Glutamatergic neuron (in vitro differentiated cells): ENCODE data around the gene ZNF618. TPM values are rescaled to one million over a fixed set of nuclear protein-coding genes. Genes with fewer than 3 reads are reported as not detected.
"Not testable (repeated sequence)": the region's sequence is repeated elsewhere in the genome, so short reads cannot be mapped to it uniquely, and the experiment has no call there.

Experiments
- DNase-seq: peaks from one replicate; pipeline ENCODE4 v3.0.0; 2022
- H3K27ac Mint-ChIP-seq: one replicate; pipeline ENCODE4 v1.8.0; 2020; ENCODE audit warnings: mild to moderate bottlenecking, mixed read lengths, inconsistent platforms; ENCODE audit not compliant: unreplicated experiment
- H3K27me3 Mint-ChIP-seq: one replicate; pipeline ENCODE4 v1.8.0; 2020; ENCODE audit warnings: mild to moderate bottlenecking, moderate library complexity, mixed read lengths, inconsistent platforms; ENCODE audit not compliant: unreplicated experiment
- H3K36me3 Mint-ChIP-seq: one replicate; pipeline ENCODE4 v1.8.0; 2020; ENCODE audit warnings: mild to moderate bottlenecking, mixed read lengths, inconsistent platforms; ENCODE audit not compliant: unreplicated experiment
- H3K4me1 Mint-ChIP-seq: one replicate; pipeline ENCODE4 v1.8.0; 2020; ENCODE audit warnings: mild to moderate bottlenecking, low read depth, mixed read lengths, inconsistent platforms; ENCODE audit not compliant: unreplicated experiment
- H3K4me3 Mint-ChIP-seq: one replicate; pipeline ENCODE4 v1.8.0; 2020; ENCODE audit warnings: mild to moderate bottlenecking, mixed read lengths, inconsistent platforms; ENCODE audit not compliant: unreplicated experiment
- H3K9me3 Mint-ChIP-seq: one replicate; pipeline ENCODE4 v1.8.0; 2020; ENCODE audit warnings: mild to moderate bottlenecking, moderate library complexity, mixed read lengths, inconsistent platforms; ENCODE audit not compliant: unreplicated experiment
- total RNA-seq: library from RNA; stranded (reverse); fragmentation: NEBNext Ultra II Directional; extraction: Animal tissue kit (Norgen Biotek cat#: 25700); gene quantifications from one replicate; pipeline ENCODE4 v1.2.1, GENCODE V29; 2021; ENCODE audit not compliant: unreplicated experiment
- TF ChIP-seq, protein P1 (sequence below): fragments of 200-600 bp; sonication (generic); IDR thresholded peaks from one replicate; pipeline ENCODE4 v1.5.0; 2021; ENCODE audit not compliant: partially characterized antibody, unreplicated experiment

The ZNF618 gene
- total RNA-seq, 1 donor from 2014 or later: 114 TPM

DNA sequence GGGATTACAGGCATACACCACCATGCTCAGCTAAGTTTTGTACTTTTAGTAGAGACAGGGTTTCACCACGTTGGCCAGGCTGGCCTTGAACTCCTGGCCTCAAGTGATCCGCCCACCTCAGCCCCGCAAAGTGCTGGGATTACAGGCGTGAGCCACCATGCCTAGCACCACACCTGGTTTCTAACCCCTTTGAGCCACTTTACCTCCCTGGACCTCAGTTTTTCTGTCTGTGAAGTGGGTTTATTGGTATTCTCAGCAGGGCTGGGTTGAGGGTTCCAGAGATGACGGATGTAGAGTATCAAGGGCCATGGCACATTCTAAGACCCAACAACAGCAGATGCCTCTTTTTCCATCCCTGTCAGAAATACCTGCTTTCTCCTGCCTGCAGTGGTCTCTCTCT is 163.4 kb downstream of the ZNF618 start:
- no peak for DNase-seq
- peaks cover 7% of the 10 kb centered on the region for H3K4me1 Mint-ChIP-seq
- peaks cover 10% of the 10 kb centered on the region for H3K27me3 Mint-ChIP-seq
- no peak overlapping the region for H3K4me3 Mint-ChIP-seq
- peaks cover 5% of the 10 kb centered on the region for H3K9me3 Mint-ChIP-seq
- peaks cover 5% of the 10 kb centered on the region for H3K36me3 Mint-ChIP-seq
- TF ChIP-seq, protein P1, sequence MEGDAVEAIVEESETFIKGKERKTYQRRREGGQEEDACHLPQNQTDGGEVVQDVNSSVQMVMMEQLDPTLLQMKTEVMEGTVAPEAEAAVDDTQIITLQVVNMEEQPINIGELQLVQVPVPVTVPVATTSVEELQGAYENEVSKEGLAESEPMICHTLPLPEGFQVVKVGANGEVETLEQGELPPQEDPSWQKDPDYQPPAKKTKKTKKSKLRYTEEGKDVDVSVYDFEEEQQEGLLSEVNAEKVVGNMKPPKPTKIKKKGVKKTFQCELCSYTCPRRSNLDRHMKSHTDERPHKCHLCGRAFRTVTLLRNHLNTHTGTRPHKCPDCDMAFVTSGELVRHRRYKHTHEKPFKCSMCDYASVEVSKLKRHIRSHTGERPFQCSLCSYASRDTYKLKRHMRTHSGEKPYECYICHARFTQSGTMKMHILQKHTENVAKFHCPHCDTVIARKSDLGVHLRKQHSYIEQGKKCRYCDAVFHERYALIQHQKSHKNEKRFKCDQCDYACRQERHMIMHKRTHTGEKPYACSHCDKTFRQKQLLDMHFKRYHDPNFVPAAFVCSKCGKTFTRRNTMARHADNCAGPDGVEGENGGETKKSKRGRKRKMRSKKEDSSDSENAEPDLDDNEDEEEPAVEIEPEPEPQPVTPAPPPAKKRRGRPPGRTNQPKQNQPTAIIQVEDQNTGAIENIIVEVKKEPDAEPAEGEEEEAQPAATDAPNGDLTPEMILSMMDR: no peak
- no peak overlapping the region for H3K27ac Mint-ChIP-seq

DNA sequence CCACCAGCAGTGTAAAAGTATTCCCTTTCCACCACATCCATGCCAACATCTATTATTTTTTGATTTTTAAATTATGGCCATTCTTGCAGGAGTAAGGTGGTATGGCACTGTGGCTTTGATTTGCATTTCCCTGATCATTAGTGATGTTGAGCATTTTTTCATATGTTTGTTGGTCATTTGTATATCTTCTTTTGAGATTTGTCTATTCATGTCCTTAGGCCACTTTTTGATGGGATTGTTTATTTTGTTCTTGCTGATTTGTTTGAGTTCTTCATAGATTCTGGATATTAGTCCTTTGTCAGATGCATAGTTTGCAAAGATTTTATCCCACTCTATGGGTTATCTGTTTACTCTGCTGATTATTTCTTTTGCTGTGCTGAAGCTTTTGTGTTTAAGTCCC is 167.6 kb downstream of the ZNF618 start:
- not testable (repeated sequence) for H3K36me3 Mint-ChIP-seq, H3K9me3 Mint-ChIP-seq, H3K4me1 Mint-ChIP-seq, DNase-seq, H3K4me3 Mint-ChIP-seq, H3K27ac Mint-ChIP-seq, H3K27me3 Mint-ChIP-seq

DNA sequence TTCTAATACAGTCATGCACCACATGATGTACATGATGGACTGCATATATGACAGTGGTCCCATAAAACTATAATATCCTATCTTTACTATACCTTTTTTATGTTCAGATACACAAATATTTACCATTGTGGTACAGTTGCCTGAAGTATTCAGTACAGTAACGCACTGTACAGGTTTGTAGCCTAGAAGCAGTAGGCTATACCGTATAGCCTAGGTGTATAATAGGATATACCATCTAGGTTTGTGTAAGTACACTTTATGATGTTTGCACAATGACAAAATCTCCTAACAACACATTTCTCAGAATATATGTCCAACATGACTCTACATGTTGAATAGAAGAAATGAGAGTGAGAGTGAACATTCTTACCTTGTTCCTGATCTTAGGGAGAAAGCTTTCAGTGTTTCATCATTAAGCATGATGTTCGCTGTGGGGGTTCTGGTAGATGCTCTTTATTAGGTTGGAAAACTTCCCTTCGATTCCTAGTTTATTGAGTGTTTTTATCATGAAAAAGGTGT is 170.2 kb downstream of the ZNF618 start:
- Mint-ChIP-seq H3K4me1 (no peaks in the 10 kb centered on the region), H3K4me3 (no peak overlapping the region), H3K27me3 (peaks cover 7% of the 10 kb centered on the region), H3K27ac (no peak overlapping the region), H3K9me3 (peaks cover 3% of the 10 kb centered on the region), H3K36me3 (peaks cover 5% of the 10 kb centered on the region)
- no peak for DNase-seq
- TF ChIP-seq, protein P1: no peak

DNA sequence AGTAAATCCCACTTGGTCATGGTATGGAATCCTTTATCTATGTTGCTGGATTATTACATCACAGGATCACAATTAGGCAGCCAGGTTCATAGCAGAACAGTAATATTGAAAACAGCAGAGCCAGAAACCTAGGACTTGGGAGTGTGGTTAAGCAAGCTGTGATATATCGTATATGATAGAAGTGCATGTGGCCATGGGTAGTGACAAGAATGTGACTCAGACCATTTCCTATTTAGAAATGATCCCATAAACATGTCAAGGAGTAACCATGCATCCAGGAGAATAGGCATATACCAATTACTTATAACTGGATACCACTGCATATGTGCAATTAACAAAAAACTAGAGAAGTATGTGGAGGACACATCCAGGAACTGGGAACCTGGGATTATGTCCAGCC is 170.8 kb downstream of the ZNF618 start:
- TF ChIP-seq, protein P1: no peak
- H3K27me3 Mint-ChIP-seq: peaks cover 7% of the 10 kb centered on the region
- DNase-seq: no peak
- no peak overlapping the region for H3K4me3 Mint-ChIP-seq
- no peak overlapping the region for H3K27ac Mint-ChIP-seq
- peaks cover 5% of the 10 kb centered on the region for H3K36me3 Mint-ChIP-seq
- H3K9me3 Mint-ChIP-seq: peaks cover 3% of the 10 kb centered on the region
- no peaks in the 10 kb centered on the region for H3K4me1 Mint-ChIP-seq

DNA sequence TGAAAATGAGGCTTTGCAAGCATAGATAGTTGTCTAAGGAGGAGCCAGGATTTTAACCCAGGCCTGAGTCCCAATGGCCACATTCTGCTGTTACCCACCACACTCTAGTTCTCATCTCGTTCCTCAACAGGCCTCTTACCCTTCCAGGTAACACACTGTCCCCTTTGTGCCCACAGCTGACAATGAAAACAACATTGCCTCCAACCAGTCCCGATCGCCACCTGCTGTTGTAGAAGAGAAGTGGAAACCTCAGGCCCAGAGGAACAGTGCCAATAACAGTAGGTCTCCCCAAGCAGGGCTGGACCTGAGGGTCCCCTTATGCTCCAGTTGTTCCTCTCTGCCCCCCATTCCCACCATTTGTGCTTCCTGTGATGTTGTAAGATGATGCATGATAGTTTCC is 171.6 kb downstream of the ZNF618 start:
- peaks cover 3% of the 10 kb centered on the region for H3K9me3 Mint-ChIP-seq
- peaks cover 7% of the 10 kb centered on the region for H3K27me3 Mint-ChIP-seq
- no peak for DNase-seq
- TF ChIP-seq, protein P1: no peak
- H3K4me1 Mint-ChIP-seq: no peaks in the 10 kb centered on the region
- peaks cover 5% of the 10 kb centered on the region for H3K36me3 Mint-ChIP-seq
- H3K27ac Mint-ChIP-seq: peak overlapping the region; percentile 30
- H3K4me3 Mint-ChIP-seq: no peak overlapping the region
